ENCODE results near the gene PSMF1. TPM values are rescaled to one million over a fixed set of nuclear protein-coding genes. Genes with fewer than 3 reads are reported as not detected.
A peak's percentile ranks its signal among the peaks of the same experiment; 100 is the strongest.
"Not testable (repeated sequence)": the region's sequence is repeated elsewhere in the genome, so short reads cannot be mapped to it uniquely, and the experiment has no call there.

PSMF1 gene
- polyA plus RNA-seq, 4 donors = 43.6 to 118 (median 62.7) TPM

DNA sequence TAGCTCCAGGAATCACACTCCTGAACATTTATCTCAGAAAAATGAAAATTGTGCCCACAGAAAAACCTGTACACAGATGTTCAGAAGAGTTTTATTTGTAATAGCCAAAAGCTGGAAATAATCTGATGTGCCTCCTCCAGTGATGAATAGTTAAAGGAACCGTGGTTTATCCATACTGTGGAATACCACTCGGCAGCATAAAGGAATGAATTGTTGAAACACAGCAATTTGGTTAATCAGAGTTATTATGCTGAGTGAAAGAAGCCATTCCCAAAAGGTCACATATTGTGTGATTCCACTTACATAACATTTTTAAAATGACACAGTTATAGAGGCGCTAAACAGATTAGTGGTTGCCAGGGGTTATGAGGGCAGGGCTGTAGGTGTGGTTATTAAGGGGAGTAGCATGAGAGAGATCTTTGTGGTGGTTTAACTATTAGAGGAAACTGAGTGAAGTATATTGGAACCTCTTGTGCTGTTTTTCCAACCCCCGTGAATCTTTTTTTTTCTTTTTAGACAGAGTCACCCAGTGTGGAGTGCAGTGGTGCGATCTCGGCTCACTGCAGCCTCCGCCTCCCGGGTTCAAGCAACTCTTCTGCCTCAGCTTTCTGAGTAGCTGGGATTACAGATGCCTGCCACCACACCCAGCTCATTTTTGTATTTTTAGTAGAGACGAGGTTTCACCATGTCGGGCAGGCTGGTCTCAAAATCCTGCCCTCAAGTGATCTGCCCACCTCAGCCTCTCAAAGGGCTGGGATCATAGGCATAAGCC is 26.2 kb downstream of the PSMF1 start:
- WGBS, 3 donors = 79 to 86% (median 83%) methylated on average over 10 of the region's 10 CpGs
- H3K4me1 ChIP-seq (ENCODE audit: control insufficient read depth in 3 of 3, insufficient read depth in 2 of 3, low read depth in 1 of 3, low read length in 2 of 3) = no peaks in the 10 kb centered on the region
- no peak overlapping the region for H3K4me3 ChIP-seq (ENCODE audit: low read depth in 1 of 3, low read length in 3 of 3)
- H3K9me3 ChIP-seq (ENCODE audit: control insufficient read depth in 2 of 2, insufficient read depth in 1 of 2, low read depth in 1 of 2, low read length in 1 of 2) = no peaks in the 10 kb centered on the region
- no peak for FAIRE-seq
- H3K27ac ChIP-seq (ENCODE audit: low read depth in 1 of 3, low read length in 2 of 3) = no peak overlapping the region
- no peaks in the 10 kb centered on the region for H3K27me3 ChIP-seq (ENCODE audit: control insufficient read depth in 3 of 3, insufficient read depth in 3 of 3, low read length in 3 of 3)
- H3K36me3 ChIP-seq (ENCODE audit: control insufficient read depth in 3 of 3, insufficient read depth in 2 of 3, low read depth in 1 of 3, low read length in 3 of 3) = peaks cover 7 to 32% (median 20%) of the 10 kb centered on the region in 3 donors
- DNase-seq = no peak

DNA sequence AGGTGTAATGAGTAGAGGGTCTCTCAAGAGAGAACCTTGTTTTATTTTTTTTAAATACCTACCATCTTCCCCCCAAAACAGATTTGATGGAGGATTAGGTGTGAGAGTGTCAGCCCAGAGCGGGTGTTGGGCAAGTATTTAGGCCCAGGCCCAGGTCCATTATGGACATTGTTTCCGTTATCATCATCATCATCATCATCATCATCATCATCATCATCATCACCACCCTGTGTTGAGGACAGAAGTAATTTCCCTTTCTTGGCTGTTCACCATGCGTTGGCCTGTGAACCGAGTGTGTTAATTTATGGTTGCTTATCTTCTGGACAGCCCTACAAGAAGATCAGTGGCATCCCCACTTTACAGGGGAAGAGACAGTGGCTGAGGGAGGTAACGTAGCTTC is 28.6 kb downstream of the PSMF1 start:
- H3K27ac ChIP-seq (ENCODE audit: low read depth in 1 of 3, low read length in 2 of 3) = no peak overlapping the region
- H3K4me1 ChIP-seq (ENCODE audit: control insufficient read depth in 3 of 3, insufficient read depth in 2 of 3, low read depth in 1 of 3, low read length in 2 of 3) = no peaks in the 10 kb centered on the region
- H3K27me3 ChIP-seq (ENCODE audit: control insufficient read depth in 3 of 3, insufficient read depth in 3 of 3, low read length in 3 of 3) = no peaks in the 10 kb centered on the region
- WGBS, 3 donors = 93 to 96% (median 95%) methylated on average over 5 of the region's 5 CpGs
- peaks cover 7 to 33% (median 17%) of the 10 kb centered on the region in 3 donors for H3K36me3 ChIP-seq (ENCODE audit: control insufficient read depth in 3 of 3, insufficient read depth in 2 of 3, low read depth in 1 of 3, low read length in 3 of 3)
- H3K9me3 ChIP-seq (ENCODE audit: control insufficient read depth in 2 of 2, insufficient read depth in 1 of 2, low read depth in 1 of 2, low read length in 1 of 2) = no peaks in the 10 kb centered on the region
- no peak for DNase-seq
- no peak for FAIRE-seq
- no peak overlapping the region for H3K4me3 ChIP-seq (ENCODE audit: low read depth in 1 of 3, low read length in 3 of 3)

GRCh38 chr20:1149812-1150211 is 31.4 kb downstream of the PSMF1 start:
- H3K36me3 ChIP-seq (ENCODE audit: control insufficient read depth in 3 of 3, insufficient read depth in 2 of 3, low read depth in 1 of 3, low read length in 3 of 3) = peaks cover 7 to 31% (median 24%) of the 10 kb centered on the region in 3 donors
- FAIRE-seq; DNase-seq; H3K9me3 ChIP-seq (ENCODE audit: control insufficient read depth in 2 of 2, insufficient read depth in 1 of 2, low read depth in 1 of 2, low read length in 1 of 2); H3K27ac ChIP-seq (ENCODE audit: low read depth in 1 of 3, low read length in 2 of 3); H3K27me3 ChIP-seq (ENCODE audit: control insufficient read depth in 3 of 3, insufficient read depth in 3 of 3, low read length in 3 of 3); H3K4me1 ChIP-seq (ENCODE audit: control insufficient read depth in 3 of 3, insufficient read depth in 2 of 3, low read depth in 1 of 3, low read length in 2 of 3); H3K4me3 ChIP-seq (ENCODE audit: low read depth in 1 of 3, low read length in 3 of 3): not testable (repeated sequence)
- WGBS, 3 donors = 92 to 97% (median 93%) methylated on average over 2 of the region's 2 CpGs

DNA sequence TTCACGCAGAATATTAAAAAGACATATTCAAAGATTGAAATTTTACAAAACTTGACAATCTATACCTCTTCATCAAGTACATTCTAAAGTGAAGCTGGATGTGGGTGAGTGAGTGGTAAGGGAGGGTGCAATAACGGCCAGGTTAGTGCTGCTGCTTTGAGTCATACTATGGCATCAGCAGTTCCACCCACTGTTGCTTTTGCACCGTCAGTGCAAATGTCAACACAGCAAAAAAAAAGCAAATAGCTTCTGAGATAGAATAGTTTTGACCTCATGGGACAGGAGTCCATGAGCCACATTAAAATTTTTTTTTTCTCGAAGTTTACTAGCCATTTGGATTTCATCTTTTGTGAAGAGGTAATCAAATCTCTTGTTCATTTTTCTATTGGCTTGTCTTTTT is 31.8 kb downstream of the PSMF1 start:
- Histone ChIP-seq H3K27me3 (ENCODE audit: control insufficient read depth in 3 of 3, insufficient read depth in 3 of 3, low read length in 3 of 3) (no peaks in the 10 kb centered on the region), H3K36me3 (ENCODE audit: control insufficient read depth in 3 of 3, insufficient read depth in 2 of 3, low read depth in 1 of 3, low read length in 3 of 3) (peaks cover 10 to 31% (median 26%) of the 10 kb centered on the region in 3 donors), H3K9me3 (ENCODE audit: control insufficient read depth in 2 of 2, insufficient read depth in 1 of 2, low read depth in 1 of 2, low read length in 1 of 2) (peaks cover 0 to 3% of the 10 kb centered on the region in 2 donors), H3K4me1 (ENCODE audit: control insufficient read depth in 3 of 3, insufficient read depth in 2 of 3, low read depth in 1 of 3, low read length in 2 of 3) (no peaks in the 10 kb centered on the region), H3K4me3 (ENCODE audit: low read depth in 1 of 3, low read length in 3 of 3) (no peak overlapping the region), H3K27ac (ENCODE audit: low read depth in 1 of 3, low read length in 2 of 3) (no peak overlapping the region)
- FAIRE-seq (no peak), DNase-seq (peak; percentile 51 to 57)
- 46 to 59% (median 57%) methylated on average over 4 of the region's 4 CpGs for WGBS, 3 donors

DNA sequence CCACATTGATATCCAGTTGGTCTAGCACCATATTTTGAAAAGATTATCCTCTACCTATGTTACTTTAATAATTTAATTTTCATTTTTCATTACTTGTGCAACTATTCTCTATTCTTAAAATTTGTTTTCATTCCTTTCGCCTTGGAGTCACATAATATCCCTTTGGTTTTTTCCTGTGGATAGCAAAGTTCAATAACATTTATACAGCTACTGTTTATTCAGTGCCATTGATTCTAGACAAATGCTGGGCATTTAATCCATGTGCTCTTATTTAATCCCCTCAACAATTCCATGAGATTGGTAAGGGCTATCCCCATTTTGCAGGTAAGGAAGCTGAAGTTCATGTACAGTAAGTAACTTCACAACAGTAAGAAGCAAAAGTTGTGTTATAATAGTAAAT is 32.6 kb downstream of the PSMF1 start:
- WGBS, 3 donors = 100% methylated on average over 1 of the region's 1 CpG
- H3K9me3 ChIP-seq (ENCODE audit: control insufficient read depth in 2 of 2, insufficient read depth in 1 of 2, low read depth in 1 of 2, low read length in 1 of 2) = peaks cover 0 to 6% of the 10 kb centered on the region in 2 donors
- FAIRE-seq (peak; percentile 19), DNase-seq (no peak)
- no peaks in the 10 kb centered on the region for H3K4me1 ChIP-seq (ENCODE audit: control insufficient read depth in 3 of 3, insufficient read depth in 2 of 3, low read depth in 1 of 3, low read length in 2 of 3)
- H3K4me3 ChIP-seq (ENCODE audit: low read depth in 1 of 3, low read length in 3 of 3) = no peak overlapping the region
- H3K36me3 ChIP-seq (ENCODE audit: control insufficient read depth in 3 of 3, insufficient read depth in 2 of 3, low read depth in 1 of 3, low read length in 3 of 3) = peaks cover 12 to 29% (median 21%) of the 10 kb centered on the region in 3 donors
- H3K27me3 ChIP-seq (ENCODE audit: control insufficient read depth in 3 of 3, insufficient read depth in 3 of 3, low read length in 3 of 3) = no peaks in the 10 kb centered on the region
- H3K27ac ChIP-seq (ENCODE audit: low read depth in 1 of 3, low read length in 2 of 3) = no peak overlapping the region

GRCh38 chr20:1154226-1154625 is 35.8 kb downstream of the PSMF1 start:
- Histone ChIP-seq H3K36me3 (ENCODE audit: control insufficient read depth in 3 of 3, insufficient read depth in 2 of 3, low read depth in 1 of 3, low read length in 3 of 3) (peaks cover 5 to 18% (median 9%) of the 10 kb centered on the region in 3 donors), H3K27me3 (ENCODE audit: control insufficient read depth in 3 of 3, insufficient read depth in 3 of 3, low read length in 3 of 3) (no peaks in the 10 kb centered on the region), H3K4me1 (ENCODE audit: control insufficient read depth in 3 of 3, insufficient read depth in 2 of 3, low read depth in 1 of 3, low read length in 2 of 3) (no peaks in the 10 kb centered on the region), H3K4me3 (ENCODE audit: low read depth in 1 of 3, low read length in 3 of 3) (no peak overlapping the region), H3K27ac (ENCODE audit: low read depth in 1 of 3, low read length in 2 of 3) (no peak overlapping the region), H3K9me3 (ENCODE audit: control insufficient read depth in 2 of 2, insufficient read depth in 1 of 2, low read depth in 1 of 2, low read length in 1 of 2) (peaks cover 0 to 6% of the 10 kb centered on the region in 2 donors)
- no peak for FAIRE-seq
- no peak for DNase-seq

DNA sequence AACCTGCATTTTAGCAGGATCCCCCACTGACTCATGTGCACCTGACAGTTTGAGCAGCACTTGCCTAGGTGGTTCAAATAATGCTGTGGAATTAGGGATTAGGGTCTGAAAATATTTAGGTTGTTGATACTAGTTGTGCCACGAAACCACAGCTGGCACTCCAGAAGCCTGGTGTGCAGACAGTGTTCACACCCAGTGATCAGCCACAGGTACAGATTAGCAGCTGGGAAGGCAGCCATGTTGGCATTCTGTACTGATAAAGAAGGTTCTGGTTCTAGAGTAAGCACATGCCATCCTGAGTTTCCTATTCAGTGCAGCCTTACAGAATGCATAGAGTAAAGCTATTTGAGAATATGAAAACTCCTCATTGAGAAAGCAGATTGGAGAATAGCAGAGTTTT is 36.3 kb downstream of the PSMF1 start:
- no peaks in the 10 kb centered on the region for H3K4me1 ChIP-seq (ENCODE audit: control insufficient read depth in 3 of 3, insufficient read depth in 2 of 3, low read depth in 1 of 3, low read length in 2 of 3)
- H3K9me3 ChIP-seq (ENCODE audit: control insufficient read depth in 2 of 2, insufficient read depth in 1 of 2, low read depth in 1 of 2, low read length in 1 of 2) = peaks cover 0 to 6% of the 10 kb centered on the region in 2 donors
- no peak for DNase-seq
- peaks cover 5 to 16% (median 9%) of the 10 kb centered on the region in 3 donors for H3K36me3 ChIP-seq (ENCODE audit: control insufficient read depth in 3 of 3, insufficient read depth in 2 of 3, low read depth in 1 of 3, low read length in 3 of 3)
- no peak for FAIRE-seq
- no peaks in the 10 kb centered on the region for H3K27me3 ChIP-seq (ENCODE audit: control insufficient read depth in 3 of 3, insufficient read depth in 3 of 3, low read length in 3 of 3)
- no peak overlapping the region for H3K27ac ChIP-seq (ENCODE audit: low read depth in 1 of 3, low read length in 2 of 3)
- no peak overlapping the region for H3K4me3 ChIP-seq (ENCODE audit: low read depth in 1 of 3, low read length in 3 of 3)
- 92 to 93% (median 92%) methylated on average over 1 of the region's 1 CpG for WGBS, 3 donors

- no peak for DNase-seq
- H3K9me3 ChIP-seq (ENCODE audit: control insufficient read depth in 2 of 2, insufficient read depth in 1 of 2, low read depth in 1 of 2, low read length in 1 of 2) = peaks cover 0 to 6% of the 10 kb centered on the region in 2 donors
- no peak overlapping the region for H3K27ac ChIP-seq (ENCODE audit: low read depth in 1 of 3, low read length in 2 of 3)
- WGBS, 3 donors = 96 to 99% (median 98%) methylated on average over 3 of the region's 3 CpGs
- no peak overlapping the region for H3K4me3 ChIP-seq (ENCODE audit: low read depth in 1 of 3, low read length in 3 of 3)
- H3K4me1 ChIP-seq (ENCODE audit: control insufficient read depth in 3 of 3, insufficient read depth in 2 of 3, low read depth in 1 of 3, low read length in 2 of 3) = no peaks in the 10 kb centered on the region
- peaks cover 5 to 14% (median 9%) of the 10 kb centered on the region in 3 donors for H3K36me3 ChIP-seq (ENCODE audit: control insufficient read depth in 3 of 3, insufficient read depth in 2 of 3, low read depth in 1 of 3, low read length in 3 of 3)
- no peaks in the 10 kb centered on the region for H3K27me3 ChIP-seq (ENCODE audit: control insufficient read depth in 3 of 3, insufficient read depth in 3 of 3, low read length in 3 of 3)
- FAIRE-seq = no peak
Observed at GRCh38 chr20:1155342-1155741, 36.9 kb downstream of the PSMF1 start.

- Histone ChIP-seq H3K9me3 (ENCODE audit: control insufficient read depth in 2 of 2, insufficient read depth in 1 of 2, low read depth in 1 of 2, low read length in 1 of 2) (peaks cover 0 to under 1% of the 10 kb centered on the region in 2 donors), H3K4me3 (ENCODE audit: low read depth in 1 of 3, low read length in 3 of 3) (no peak overlapping the region), H3K36me3 (ENCODE audit: control insufficient read depth in 3 of 3, insufficient read depth in 2 of 3, low read depth in 1 of 3, low read length in 3 of 3) (peaks cover 15 to 41% (median 24%) of the 10 kb centered on the region in 3 donors), H3K4me1 (ENCODE audit: control insufficient read depth in 3 of 3, insufficient read depth in 2 of 3, low read depth in 1 of 3, low read length in 2 of 3) (no peaks in the 10 kb centered on the region), H3K27me3 (ENCODE audit: control insufficient read depth in 3 of 3, insufficient read depth in 3 of 3, low read length in 3 of 3) (no peaks in the 10 kb centered on the region), H3K27ac (ENCODE audit: low read depth in 1 of 3, low read length in 2 of 3) (no peak overlapping the region)
- no peak for FAIRE-seq
- DNase-seq = no peak
- WGBS, 3 donors = 97 to 100% (median 98%) methylated on average over 10 of the region's 10 CpGs
Observed at GRCh38 chr20:1160496-1160895, 42.1 kb downstream of the PSMF1 start.
